Mesendoderm (in vitro differentiated cells): ENCODE results near the gene ZBTB45.
A peak's percentile ranks its signal among the peaks of the same experiment; 100 is the strongest.

Experiments
- DNase-seq: peaks from one replicate; pipeline ENCODE4 v3.0.0; 2013
- H2AK5ac ChIP-seq: 2 replicates; pipeline ENCODE4 v1.6.1; 2013; ENCODE audit warnings: low read length, inconsistent platforms
- H2BK120ac ChIP-seq: 2 replicates; pipeline ENCODE4 v1.6.1; 2013; ENCODE audit warnings: low read depth, mild to moderate bottlenecking, low read length, moderate library complexity, mixed read lengths
- H2BK15ac ChIP-seq: replicated peaks from 2 replicates; pipeline ENCODE4 v1.6.1; 2013; ENCODE audit warnings: low read depth, mild to moderate bottlenecking, moderate library complexity
- H2BK5ac ChIP-seq: 2 replicates; pipeline ENCODE4 v1.6.1; 2013; ENCODE audit warnings: low read length, inconsistent platforms
- H3K18ac ChIP-seq: 2 replicates; pipeline ENCODE4 v1.6.1; 2013; ENCODE audit warnings: mild to moderate bottlenecking, low read length, mixed read lengths
- H3K23ac ChIP-seq: one replicate; pipeline ENCODE4 v1.6.1; 2013; ENCODE audit warnings: low read length
- H3K27ac ChIP-seq: 2 replicates; pipeline ENCODE4 v1.5.1; 2013; ENCODE audit warnings: low read depth, mild to moderate bottlenecking, inconsistent platforms, low read length, moderate library complexity
- H3K27me3 ChIP-seq: 2 replicates; pipeline ENCODE4 v1.6.1; 2013; ENCODE audit warnings: low read length, control low read depth, mild to moderate bottlenecking, inconsistent platforms; ENCODE audit not compliant: insufficient read depth, poor library complexity
- H3K36me3 ChIP-seq: 2 replicates; pipeline ENCODE4 v1.6.1; 2013; ENCODE audit warnings: low read length, inconsistent platforms; ENCODE audit not compliant: control insufficient read depth, insufficient read depth
- H3K4ac ChIP-seq: one replicate; pipeline ENCODE4 v1.6.1; 2013; ENCODE audit warnings: low read depth, mild to moderate bottlenecking, low read length, moderate library complexity
- H3K4me1 ChIP-seq: 2 replicates; pipeline ENCODE4 v1.6.1; 2013; ENCODE audit warnings: low read depth, low read length, inconsistent platforms; ENCODE audit not compliant: control insufficient read depth
- H3K4me2 ChIP-seq: 2 replicates; pipeline ENCODE4 v1.6.1; 2013; ENCODE audit warnings: low read length
- H3K4me3 ChIP-seq: 2 replicates; pipeline ENCODE4 v1.5.1; 2013; ENCODE audit warnings: mild to moderate bottlenecking, low read length
- H3K56ac ChIP-seq: one replicate; pipeline ENCODE4 v1.6.1; 2013; ENCODE audit warnings: low read length
- H3K79me1 ChIP-seq: 2 replicates; pipeline ENCODE4 v1.6.1; 2013; ENCODE audit warnings: low read length, inconsistent platforms
- H3K79me2 ChIP-seq: 2 replicates; pipeline ENCODE4 v1.6.1; 2013; ENCODE audit warnings: mild to moderate bottlenecking, low read length; ENCODE audit not compliant: control insufficient read depth, insufficient read depth
- H3K9ac ChIP-seq: 2 replicates; pipeline ENCODE4 v1.6.1; 2013; ENCODE audit warnings: low read length, inconsistent platforms
- H4K5ac ChIP-seq: one replicate; pipeline ENCODE4 v1.6.1; 2013; ENCODE audit warnings: low read length
- H4K8ac ChIP-seq: one replicate; pipeline ENCODE4 v1.6.1; 2013; ENCODE audit warnings: low read depth, mild to moderate bottlenecking, control low read depth, low read length, moderate library complexity
- WGBS: extraction: QIAGEN DNeasy Blood & Tissue Kit; methylation state at CpG from one replicate; pipeline ENCODE4 v1.1.7; 2013; ENCODE audit warnings: low lambda C conversion rate, missing lambda C conversion rate; ENCODE audit not compliant: insufficient coverage; ENCODE audit errors: extremely low coverage; 5-methylcytosine and 5-hydroxymethylcytosine counted together

ZBTB45 gene

GRCh38 chr19:58479736-58480480, 39.7 kb downstream of the ZBTB45 start:
- Histone ChIP-seq H2BK120ac (no peak overlapping the region), H2BK15ac (no peak overlapping the region), H4K5ac (no peak overlapping the region), H3K23ac (no peak overlapping the region), H3K79me2 (no peaks in the 10 kb centered on the region), H3K56ac (no peak overlapping the region), H3K9ac (no peak overlapping the region), H3K27ac (no peak overlapping the region), H2BK5ac (no peak overlapping the region), H3K4me1 (peaks cover 3% of the 10 kb centered on the region), H3K36me3 (no peaks in the 10 kb centered on the region), H3K27me3 (no peaks in the 10 kb centered on the region), H4K8ac (no peak overlapping the region), H3K4me2 (no peak overlapping the region), H3K4ac (no peak overlapping the region), H2AK5ac (no peak overlapping the region), H3K18ac (no peak overlapping the region), H3K79me1 (no peaks in the 10 kb centered on the region), H3K4me3 (no peak overlapping the region)
- no CpG with 5 or more reads among the region's 28 CpGs for WGBS
- no peak for DNase-seq

- H3K27me3 ChIP-seq, result no peaks in the 10 kb centered on the region
- WGBS, result no CpG with 5 or more reads among the region's 7 CpGs
- H4K5ac ChIP-seq, result no peak overlapping the region
- H3K9ac ChIP-seq, result no peak overlapping the region
- H2AK5ac ChIP-seq, result no peak overlapping the region
- H3K4ac ChIP-seq, result no peak overlapping the region
- no peak overlapping the region for H2BK5ac ChIP-seq
- H3K4me3 ChIP-seq, result no peak overlapping the region
- H3K56ac ChIP-seq, result no peak overlapping the region
- H3K23ac ChIP-seq, result no peak overlapping the region
- DNase-seq, result no peak
- no peak overlapping the region for H4K8ac ChIP-seq
- H3K18ac ChIP-seq, result no peak overlapping the region
- no peaks in the 10 kb centered on the region for H3K79me2 ChIP-seq
- no peak overlapping the region for H2BK120ac ChIP-seq
- no peaks in the 10 kb centered on the region for H3K79me1 ChIP-seq
- H3K36me3 ChIP-seq, result no peaks in the 10 kb centered on the region
- H3K4me1 ChIP-seq, result peaks cover 3% of the 10 kb centered on the region
- H3K4me2 ChIP-seq, result no peak overlapping the region
- no peak overlapping the region for H3K27ac ChIP-seq
- H2BK15ac ChIP-seq, result no peak overlapping the region
Observed at GRCh38 chr19:58479303-58479702, 40.3 kb downstream of the ZBTB45 start.

- WGBS, result no CpG with 5 or more reads among the region's 1 CpG
- Histone ChIP-seq H3K23ac (no peak overlapping the region), H3K36me3 (no peaks in the 10 kb centered on the region), H3K9ac (no peak overlapping the region), H4K8ac (no peak overlapping the region), H2AK5ac (no peak overlapping the region), H3K4me3 (no peak overlapping the region), H3K56ac (no peak overlapping the region), H2BK15ac (no peak overlapping the region), H3K79me1 (no peaks in the 10 kb centered on the region), H3K4me2 (no peak overlapping the region), H3K4ac (no peak overlapping the region), H3K79me2 (no peaks in the 10 kb centered on the region), H3K4me1 (peaks cover 3% of the 10 kb centered on the region), H3K18ac (no peak overlapping the region), H3K27ac (no peak overlapping the region), H3K27me3 (no peaks in the 10 kb centered on the region), H2BK120ac (no peak overlapping the region), H4K5ac (no peak overlapping the region), H2BK5ac (no peak overlapping the region)
- no peak for DNase-seq
Observed at GRCh38 chr19:58477871-58478270, 41.7 kb downstream of the ZBTB45 start.

- Histone ChIP-seq H3K18ac (no peak overlapping the region), H3K27me3 (no peaks in the 10 kb centered on the region), H3K27ac (no peak overlapping the region), H3K4me1 (peaks cover 3% of the 10 kb centered on the region), H3K56ac (peak overlapping the region; percentile 85), H2BK15ac (no peak overlapping the region), H3K79me1 (no peaks in the 10 kb centered on the region), H3K4me3 (no peak overlapping the region), H3K4me2 (no peak overlapping the region), H2BK120ac (no peak overlapping the region), H2AK5ac (no peak overlapping the region), H3K23ac (no peak overlapping the region), H3K79me2 (no peaks in the 10 kb centered on the region), H4K5ac (no peak overlapping the region), H3K36me3 (peaks cover 1% of the 10 kb centered on the region), H4K8ac (no peak overlapping the region), H3K4ac (no peak overlapping the region), H3K9ac (no peak overlapping the region), H2BK5ac (no peak overlapping the region)
- WGBS, result no CpG with 5 or more reads among the region's 15 CpGs
- DNase-seq, result no peak
Observed at GRCh38 chr19:58477130-58477529, 42.5 kb downstream of the ZBTB45 start.

- no peaks in the 10 kb centered on the region for H3K79me2 ChIP-seq
- H2BK15ac ChIP-seq, result no peak overlapping the region
- no CpG with 5 or more reads among the region's 27 CpGs for WGBS
- no peak overlapping the region for H4K5ac ChIP-seq
- no peaks in the 10 kb centered on the region for H3K79me1 ChIP-seq
- peak; percentile 39 for DNase-seq
- H3K56ac ChIP-seq, result peak overlapping the region; percentile 85
- H3K27me3 ChIP-seq, result no peaks in the 10 kb centered on the region
- H4K8ac ChIP-seq, result no peak overlapping the region
- peaks cover 3% of the 10 kb centered on the region for H3K4me1 ChIP-seq
- no peak overlapping the region for H2AK5ac ChIP-seq
- peak overlapping the region; percentile 6 for H3K18ac ChIP-seq
- no peak overlapping the region for H2BK5ac ChIP-seq
- H3K23ac ChIP-seq, result no peak overlapping the region
- no peak overlapping the region for H2BK120ac ChIP-seq
- peak overlapping the region; percentile 85 for H3K9ac ChIP-seq
- peak overlapping the region; percentile 87 for H3K27ac ChIP-seq
- no peak overlapping the region for H3K4ac ChIP-seq
- peak overlapping the region; percentile 56 for H3K4me3 ChIP-seq
- peaks cover 3% of the 10 kb centered on the region for H3K36me3 ChIP-seq
- peak overlapping the region; percentile 85 for H3K4me2 ChIP-seq
Observed at GRCh38 chr19:58476498-58477015, 43.1 kb downstream of the ZBTB45 start.
